OCI-M1 (cell line): Measurements from ENCODE around the gene OSBPL5.
A peak's percentile ranks its signal among the peaks of the same experiment; 100 is the strongest.
"Not testable (repeated sequence)": the region's sequence is repeated elsewhere in the genome, so short reads cannot be mapped to it uniquely, and the experiment has no call there.

ENCODE experiments used
- DNase-seq: peaks from one replicate; lab custom pipeline; 2025; lab: John Stamatoyannopoulos, UW

Gene OSBPL5

DNA sequence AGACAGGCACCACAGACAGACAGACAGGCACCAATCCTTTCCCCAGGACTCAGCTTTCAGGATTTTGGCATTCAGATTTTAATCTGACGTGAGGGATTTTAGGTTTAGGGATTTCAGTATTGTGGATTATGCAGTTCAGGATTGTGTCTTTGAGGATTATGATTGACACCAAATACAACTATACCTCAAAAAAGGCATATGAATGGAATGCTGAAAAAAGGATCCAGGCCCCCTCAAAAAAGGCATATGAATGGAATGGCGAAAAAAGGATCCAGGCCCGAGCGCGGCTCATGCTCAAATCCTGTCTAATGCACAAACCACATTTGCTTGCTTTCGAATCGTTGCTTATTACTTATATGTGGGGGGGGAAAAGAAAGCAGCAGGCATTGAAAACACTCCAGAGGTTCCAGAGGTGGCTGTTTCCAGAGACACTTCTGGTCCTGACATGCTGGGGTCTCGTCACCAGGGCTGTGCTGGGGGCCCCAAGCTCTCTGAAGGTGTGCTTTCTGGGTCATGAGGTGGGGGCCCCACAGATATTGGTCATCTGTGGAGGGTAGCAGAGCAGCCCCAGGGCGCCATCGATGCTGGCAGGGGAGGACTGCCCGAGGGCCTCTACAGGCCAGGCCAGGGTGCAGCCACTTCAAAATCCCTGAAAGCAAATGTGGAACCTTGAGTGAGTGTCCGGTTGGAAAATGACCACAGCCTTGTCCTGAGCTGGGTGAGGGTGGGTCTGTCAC, 16.8 kb upstream of the OSBPL5 start:
- DNase-seq, result no peak

DNA sequence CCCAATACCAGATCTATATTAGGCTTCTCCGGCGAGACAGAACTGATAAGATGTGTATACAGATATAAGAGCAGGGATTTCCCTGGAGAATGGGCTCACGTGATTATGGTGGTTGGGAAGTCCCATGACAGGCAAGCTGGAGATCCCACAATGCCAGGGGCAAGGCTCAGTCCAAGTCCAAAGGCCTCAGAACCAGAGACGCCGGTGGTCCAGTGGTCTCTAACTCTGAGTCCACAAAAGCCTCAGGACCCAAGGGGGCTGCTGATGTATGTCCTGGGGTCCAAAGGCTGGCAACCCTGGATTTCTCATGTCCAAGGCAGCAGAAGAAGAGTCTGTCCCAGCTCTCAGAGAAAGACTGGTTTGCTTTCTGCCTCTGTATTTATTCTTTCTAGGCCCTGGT, 15.8 kb upstream of the OSBPL5 start:
- DNase-seq, result no peak

DNA sequence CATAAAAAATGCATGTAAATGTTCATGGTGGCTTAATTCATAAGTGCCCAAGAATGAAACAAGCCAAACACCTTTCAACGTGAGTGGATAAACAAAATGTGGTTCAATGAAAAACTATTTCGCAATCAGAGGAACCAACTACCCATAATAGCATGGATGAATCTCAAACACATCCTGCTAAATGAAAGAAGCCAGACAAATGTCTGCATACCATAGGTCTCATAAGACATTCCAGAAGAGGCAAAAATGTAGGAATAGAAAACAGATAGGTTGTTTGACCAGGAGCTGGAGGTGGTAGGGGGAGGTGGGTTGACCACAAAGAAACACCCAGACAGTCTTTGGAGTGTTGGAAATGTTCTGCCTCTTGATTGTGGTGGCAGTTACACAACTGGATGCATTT, 13.2 kb upstream of the OSBPL5 start:
- DNase-seq, result no peak

DNA sequence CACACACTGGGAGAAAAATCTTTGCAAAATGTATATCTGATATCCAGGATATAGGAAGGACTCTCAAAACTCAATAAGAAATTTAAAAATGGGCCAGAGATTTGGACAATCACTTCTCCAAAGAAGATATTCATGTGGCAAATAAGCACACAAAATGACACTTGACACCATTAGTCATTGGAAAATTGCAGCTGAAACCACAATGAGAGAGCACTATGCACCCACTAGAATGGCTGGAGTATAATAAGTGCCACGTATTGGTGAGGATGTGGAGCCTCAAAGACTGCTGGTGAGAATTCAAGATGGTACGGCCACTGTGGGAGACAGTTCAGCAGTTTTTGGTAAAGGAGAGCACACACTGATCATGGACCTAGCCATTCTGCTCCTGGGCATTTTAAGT, 12.8 kb upstream of the OSBPL5 start:
- DNase-seq, result peak; percentile 22

DNA sequence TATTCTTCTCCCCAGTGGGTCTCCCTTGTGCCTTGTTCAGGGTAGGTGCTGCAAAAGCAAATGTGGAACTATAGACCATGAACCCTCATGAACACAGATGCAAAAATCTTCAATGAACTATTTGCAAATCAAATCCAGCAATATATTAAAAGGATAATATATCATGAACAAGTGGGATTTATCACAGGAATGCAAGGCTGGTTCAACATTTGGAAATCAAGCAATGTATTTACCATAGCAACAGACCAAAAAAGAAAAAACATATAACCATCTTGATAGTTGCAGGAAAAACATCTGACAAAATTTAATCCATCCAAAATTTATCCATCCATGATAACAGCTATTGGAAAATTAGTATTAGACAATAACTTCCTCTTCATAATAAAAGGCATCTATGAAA, 11.4 kb upstream of the OSBPL5 start:
- DNase-seq, result no peak

DNA sequence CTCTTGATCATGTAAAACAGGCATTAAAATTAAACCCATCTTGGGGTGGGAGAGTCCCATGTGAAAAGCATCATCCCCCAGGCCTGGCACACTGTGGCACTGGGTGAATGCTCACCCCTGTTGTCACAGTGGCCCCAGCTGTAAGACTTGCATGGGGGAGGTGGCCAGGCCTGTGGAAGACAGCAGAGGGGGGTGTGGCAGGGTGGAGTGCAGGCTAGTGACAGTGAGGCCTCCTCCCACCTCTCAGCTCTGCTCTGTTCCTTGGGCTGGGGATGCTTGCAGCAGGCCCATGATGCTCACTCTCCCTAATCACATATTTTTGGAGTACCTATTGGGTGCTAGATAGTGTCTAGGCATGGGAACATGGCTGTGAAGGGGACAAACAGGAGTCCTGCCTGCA, 10.1 kb upstream of the OSBPL5 start:
- DNase-seq, result no peak

DNA sequence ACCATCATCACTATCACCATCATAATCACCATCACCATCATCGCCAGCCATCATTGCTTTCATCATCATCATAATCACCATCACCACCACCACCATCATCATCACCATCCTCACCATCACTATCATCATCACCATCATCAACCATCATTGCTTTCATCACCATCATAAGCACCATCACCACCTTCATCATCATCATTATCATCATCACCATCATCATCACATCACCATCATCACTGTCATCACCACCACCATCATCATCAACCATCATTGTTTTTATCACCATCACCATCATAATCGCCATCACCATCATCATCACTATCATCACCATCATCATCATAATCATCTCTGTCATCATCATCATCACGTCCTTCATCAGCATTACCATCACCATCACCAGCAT, 9.3 kb upstream of the OSBPL5 start:
- no peak for DNase-seq

DNA sequence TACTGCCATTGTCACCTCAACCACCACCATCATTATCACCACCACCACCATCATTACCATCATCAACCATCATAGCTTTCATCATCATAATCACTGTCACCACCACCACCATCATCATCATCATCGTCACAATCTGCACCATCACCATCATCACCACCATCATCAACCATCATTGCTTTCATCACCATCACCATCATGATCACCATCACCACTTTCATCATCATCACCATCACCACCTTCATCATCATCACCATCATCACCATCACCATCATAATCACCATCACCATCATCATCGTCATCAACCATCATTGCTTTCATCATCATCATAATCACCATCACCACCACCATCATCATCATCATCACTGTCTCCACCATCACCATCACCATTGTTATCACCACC, 8.7 kb upstream of the OSBPL5 start:
- DNase-seq, result no peak

DNA sequence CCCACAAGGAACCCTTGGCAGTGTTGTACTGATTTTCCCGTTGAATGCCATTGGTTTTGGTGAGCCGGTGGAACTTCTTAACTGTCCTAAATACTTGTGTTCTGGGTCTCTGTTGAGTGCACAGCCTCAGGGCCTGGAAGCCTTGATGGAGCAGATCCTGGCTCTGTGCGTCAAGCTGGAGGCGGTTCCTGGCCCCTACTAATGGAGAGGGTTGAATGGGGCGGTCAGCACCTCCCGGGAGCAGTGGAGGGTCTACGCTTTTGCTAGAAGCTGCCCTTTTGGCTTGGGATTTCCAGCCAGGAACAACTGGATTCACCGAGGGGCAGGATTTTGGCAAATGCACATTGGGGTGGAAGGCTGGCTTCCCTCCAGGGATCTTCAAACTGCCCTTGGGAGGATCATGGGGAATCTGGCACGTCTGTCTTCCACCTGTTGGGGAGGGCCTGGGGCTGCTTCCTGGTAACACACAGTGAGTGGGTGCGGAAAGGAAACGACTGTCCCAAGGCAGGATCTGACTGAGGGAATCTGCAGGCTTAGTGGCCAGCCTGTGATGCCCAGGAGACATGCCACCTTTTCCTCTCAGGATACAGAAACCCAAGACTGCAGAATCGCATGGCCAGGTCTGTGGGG, 6.9 kb upstream of the OSBPL5 start:
- DNase-seq, result no peak

DNA sequence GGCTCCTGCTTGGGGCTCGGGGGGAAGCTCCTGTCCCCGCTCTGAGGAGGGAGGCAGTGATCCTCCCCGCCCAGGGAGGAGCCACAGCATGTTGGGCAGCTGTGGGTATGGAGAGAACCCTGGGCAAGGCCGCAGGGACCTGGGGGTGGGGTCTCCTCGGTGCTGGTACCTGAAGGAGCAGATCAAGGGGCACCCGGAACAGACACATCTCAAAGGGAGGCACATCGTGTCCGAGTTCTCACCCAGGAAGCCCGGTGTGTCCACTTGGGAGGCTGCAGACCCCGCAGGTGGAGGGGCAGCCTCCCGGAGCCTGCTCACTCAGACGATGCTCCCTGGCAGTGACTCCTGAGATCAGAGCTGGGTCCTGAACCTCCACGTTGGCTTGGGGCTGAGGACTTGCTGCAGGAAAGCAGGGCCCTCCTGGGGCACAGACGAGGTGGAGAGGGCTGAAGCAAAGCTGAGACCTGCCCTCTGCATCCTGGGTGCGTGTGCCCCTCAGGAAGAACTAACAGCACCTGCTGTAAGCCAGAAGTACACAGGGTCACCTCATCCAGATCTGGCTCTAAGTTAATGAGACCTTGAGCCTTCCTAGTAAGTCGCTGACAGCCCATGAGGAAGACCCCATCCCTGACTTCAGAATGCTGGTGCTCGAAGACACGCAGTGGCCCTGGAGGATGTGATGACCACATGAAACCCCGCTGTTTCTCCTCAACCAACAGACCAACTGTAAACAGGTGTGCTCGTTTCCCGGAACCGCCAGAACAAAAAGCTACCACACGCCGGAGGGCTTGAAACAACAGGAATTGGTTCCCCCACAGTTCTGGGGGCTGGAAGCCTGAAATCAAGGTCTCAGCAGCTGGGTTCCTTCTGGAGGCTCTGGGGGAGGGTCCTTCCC, 5.9 kb upstream of the OSBPL5 start:
- DNase-seq, result no peak

DNA sequence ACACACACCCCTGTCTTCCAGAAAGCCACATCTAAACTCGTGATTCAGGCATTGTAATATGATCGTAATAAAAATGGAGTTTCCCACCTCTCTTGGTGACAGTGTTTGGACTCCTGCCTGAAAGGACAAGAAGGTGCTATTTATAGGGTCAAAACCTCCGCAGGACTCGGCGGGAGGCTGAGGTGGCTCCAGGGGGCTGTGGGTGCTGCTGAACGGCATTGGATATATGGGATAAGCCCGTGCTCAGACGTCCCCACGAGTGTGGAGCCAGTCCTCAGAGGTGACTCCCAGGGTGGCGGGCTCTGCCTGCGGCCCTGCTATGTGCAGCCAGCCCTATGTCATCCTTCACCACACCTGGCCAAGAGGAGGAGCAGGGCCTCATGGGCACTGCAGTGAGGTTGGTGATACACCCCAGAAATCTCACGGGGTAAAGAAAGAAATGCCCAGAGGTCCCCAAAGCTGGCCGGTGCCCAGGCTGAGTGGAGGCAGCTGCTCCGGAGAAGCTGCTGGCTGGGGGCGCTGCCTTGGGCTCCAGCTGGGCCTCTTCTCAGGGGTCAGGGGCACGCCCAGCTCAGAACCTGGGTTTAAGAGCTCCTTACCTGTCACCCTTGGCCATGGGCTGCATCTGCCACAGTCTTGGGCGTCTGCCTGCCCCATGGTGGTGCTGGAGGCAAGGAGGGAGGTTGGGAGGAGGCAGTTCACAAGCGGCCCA, 5.1 kb upstream of the OSBPL5 start:
- DNase-seq, result no peak

DNA sequence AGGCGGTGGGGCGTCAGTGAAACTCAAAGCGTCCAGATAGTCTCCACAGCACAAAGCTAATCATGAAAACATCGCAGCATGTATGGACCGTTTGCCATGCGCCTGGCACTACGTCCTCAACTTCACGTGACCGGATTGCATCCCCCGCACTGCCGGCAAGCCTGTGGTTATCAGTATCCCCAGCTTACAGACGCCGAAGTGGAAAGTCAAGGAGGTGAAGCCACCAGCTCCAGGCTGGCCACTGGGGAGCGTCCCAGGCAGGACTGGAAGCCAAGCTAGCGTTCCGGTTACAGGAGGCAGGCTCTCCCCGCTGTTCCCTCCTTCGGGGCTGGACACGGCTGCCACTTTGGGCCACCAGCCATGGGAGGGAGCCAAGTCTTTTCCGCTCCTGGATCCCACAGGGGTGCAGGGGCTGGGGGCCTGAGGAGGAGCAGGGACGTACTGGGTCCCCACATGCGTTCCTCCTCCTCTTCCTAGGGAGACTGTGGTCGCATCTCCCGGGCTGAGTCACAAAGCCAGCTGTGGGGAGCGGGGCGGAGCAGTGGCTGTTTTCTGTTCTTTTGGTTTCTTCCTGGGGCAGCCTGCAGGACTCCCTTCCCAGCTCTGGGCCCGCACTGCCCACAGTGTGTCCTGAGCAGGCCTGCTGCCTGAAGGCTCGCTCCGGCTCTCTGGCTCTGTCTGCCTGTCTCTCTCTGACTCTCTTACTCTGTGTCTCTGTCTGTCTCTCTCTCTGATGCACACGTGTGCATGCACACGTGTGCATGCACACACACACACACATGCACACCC, 4.3 kb upstream of the OSBPL5 start:
- DNase-seq, result peak; percentile 96

DNA sequence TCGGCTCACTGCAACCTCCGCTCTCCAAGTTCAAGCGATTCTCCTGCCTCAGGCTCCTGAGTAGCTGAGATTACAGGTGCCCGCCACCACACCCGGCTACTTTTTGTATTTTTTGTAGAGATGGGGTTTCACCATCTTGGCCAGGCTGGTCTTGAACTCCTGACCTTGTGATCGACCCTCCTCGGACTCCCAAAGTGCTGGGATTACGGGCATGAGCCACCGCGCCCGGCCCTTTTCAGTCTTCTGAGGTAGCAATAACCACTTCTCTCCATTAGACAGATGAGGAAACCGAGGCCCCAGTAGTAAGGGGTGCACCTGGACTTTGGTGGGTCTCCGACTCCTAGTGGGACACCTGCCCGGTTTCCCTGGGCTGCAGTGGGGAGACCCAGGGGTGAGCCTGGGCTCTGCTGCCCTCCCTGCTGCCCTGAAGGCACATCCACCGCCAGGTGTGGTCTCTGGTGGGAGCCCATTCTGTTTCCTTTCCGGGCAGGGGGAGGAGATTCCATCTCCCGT, 3.7 kb upstream of the OSBPL5 start:
- DNase-seq, result not testable (repeated sequence)

DNA sequence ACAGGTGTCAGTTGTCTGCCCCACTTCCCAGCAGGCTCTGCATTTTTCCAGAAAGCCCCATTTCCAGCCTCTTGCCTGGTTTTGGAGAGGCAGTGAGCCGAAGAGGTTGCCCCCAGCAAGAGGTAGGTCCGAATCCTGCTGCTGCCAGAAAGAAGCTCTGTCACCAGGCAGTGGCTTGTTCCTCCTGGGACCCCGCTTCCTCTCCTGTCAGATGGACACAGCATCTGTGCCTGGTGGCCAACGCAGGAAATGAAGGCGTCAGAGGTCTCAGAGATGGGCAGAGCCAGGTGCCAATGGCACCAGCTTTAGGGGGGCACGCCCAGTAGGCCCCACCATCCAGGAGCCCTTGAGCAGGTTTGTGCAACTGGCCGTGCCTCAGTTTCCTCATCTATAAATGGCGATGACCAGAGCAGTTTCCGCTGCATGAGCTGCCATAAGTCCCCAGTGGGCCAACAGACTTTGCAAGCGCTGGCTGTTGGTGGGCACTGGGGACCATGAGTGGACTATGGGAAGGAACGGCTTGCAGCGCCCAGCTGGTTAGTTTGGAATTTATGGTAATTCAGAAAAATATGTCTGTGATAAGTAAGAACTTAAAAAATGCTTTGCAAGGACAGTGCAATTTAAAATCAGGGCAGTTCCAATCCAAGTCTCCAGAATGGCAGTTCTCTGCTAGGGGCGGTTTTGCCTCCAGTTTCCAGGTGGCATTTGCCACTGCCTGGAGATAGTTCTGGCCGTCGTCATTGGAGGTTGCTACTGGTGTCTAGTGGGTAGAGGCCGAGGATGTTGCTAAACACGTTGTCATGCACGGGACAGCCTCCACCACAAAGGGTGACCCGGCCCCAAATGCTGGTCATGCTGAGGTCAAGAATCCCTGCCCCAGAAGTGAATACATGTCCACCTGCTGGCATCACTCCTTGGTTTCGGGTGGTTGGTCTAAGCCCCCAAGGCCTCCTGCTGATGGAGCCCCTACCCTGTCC, 2.3 kb upstream of the OSBPL5 start:
- DNase-seq, result peak; percentile 5

DNA sequence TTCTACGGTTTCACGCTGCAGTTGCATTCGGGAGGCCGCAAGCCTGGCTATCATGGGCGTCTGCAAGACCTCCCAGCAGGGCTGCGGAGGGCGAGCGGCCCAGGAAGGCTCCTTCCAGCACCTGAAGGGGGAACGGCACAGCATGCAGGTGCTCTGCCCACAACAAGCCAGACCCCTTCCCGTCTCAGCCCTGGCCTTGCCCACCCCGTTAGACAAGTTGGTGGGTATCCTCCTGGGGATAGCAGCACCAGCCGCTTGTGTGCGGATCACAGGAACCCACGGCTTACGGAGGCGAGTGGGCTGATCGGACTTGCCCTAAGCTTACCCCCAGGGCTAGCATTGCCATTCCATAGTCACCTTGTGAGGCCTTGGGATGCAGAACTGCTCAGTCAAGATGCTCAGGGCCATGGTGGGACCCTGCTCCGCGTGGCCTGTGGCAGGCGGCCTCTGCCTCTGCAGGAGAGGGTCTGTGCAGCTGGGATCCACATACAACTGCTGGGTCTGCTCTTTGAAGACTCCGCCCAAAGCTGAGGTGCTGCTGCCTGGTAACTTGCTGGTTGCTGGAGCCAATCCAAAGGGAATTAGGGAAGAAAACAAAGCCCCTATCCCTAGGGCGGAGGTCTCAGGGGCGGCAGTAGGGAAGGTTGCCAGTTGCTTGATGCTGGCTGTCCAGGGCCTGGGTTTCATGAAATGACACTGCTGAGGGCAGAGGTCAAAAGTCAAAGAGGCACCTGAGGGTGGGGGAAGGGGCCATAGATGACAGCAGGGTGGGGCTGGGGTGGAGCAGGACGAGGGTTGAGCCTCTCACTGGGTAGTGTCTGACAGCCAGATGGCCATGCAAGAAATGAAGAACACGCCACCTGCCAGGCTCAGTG, 1.4 kb upstream of the OSBPL5 start:
- no peak for DNase-seq

DNA sequence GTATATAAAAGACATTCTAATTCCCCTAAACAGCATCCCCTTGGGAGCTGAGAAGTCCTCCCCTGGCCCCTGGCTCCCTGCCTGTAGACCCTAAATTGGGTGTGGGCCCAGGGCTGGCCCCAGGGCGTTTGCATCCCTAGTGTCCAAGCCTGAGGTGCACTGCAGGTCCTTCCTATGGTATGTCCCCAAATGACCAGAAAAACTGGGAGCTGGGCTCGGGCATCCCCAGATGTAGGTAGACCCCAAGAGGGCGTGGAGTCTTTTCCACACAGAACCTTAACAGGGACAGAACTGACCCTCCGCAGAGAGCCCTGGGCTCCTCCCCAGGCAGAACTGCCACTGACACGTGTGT, 782 bp upstream of the OSBPL5 start:
- DNase-seq, result no peak

DNA sequence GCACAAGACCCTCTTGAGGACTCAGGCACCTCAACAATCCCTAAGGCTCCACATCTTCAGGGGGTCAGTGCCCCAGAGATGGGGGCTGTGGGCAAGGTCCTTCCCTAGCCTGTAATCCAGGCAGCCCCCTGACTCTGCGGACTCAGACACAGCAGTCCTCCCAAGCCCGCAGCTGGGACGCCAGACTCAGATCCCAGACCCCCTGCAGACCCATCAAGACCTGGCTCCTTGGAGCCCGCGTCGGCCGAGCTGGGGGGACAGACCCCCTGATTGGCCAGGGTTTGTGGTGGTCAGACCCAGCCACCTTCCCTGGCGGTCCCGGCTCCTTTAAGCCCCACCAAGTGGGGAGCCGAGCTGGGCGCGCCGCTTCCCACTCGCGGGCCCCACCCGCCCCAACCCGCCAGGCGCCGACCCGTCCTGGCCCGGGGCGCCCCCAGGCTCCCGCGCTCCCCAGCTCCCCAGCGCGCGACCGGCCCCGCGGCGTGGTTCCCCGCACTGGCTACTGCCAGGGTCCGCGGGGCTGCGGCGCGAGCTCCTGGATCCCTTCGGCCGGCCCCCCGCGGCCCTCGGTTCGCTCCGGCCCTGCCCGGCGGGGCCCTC, 458 bp downstream of the OSBPL5 start:
- DNase-seq, result no peak

DNA sequence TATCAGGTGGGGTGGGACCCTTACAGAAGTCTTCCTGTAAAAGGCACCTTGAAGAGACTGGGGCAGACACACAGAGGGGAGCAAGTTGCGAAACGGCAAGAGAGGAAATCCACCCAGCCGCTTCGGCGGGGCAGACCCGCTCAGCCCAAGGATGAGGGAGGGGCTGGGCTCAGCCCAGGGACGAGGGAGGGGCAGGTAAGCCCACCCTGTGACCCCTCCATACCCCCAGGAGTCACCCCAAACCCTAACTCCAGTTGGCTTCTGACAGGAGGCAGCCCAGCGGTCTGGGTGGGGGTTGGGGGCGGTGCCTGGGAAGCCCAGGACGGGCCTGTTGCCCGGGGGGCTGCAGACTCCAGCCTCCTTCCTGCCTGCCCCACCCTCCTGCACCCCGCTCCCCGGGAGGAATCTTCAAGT, 965 bp downstream of the OSBPL5 start:
- no peak for DNase-seq
